ENCODE data around the gene NLRP3.

- TF ChIP-seq NFIX (CRISPR knock-in tag; IDR thresholded peaks at IDR 0.05; ENCODE audit: low read depth), result no peak
- TF ChIP-seq NR3C1 (CRISPR knock-in tag; IDR thresholded peaks at IDR 0.05), result no peak
- no peak for TF ChIP-seq ZFP30 (CRISPR knock-in tag; IDR thresholded peaks at IDR 0.05; ENCODE audit: borderline replicate concordance)
- TF ChIP-seq BHLHE40 (IDR thresholded peaks at IDR 0.05; ENCODE audit: low read length), result no peak
- no peak for TF ChIP-seq ZBTB33 (CRISPR knock-in tag; IDR thresholded peaks at IDR 0.05)
- no peak for TF ChIP-seq STAT6 (CRISPR knock-in tag; IDR thresholded peaks at IDR 0.05)
- no peak for TF ChIP-seq SNRNP70 (optimal IDR thresholded peaks at IDR 0.05; ENCODE audit: low read depth, low read length)
- TF ChIP-seq ZBTB43 (CRISPR knock-in tag; IDR thresholded peaks at IDR 0.05), result no peak
- TF ChIP-seq HOMEZ (CRISPR knock-in tag; IDR thresholded peaks at IDR 0.05), result no peak
- no peak for TF ChIP-seq IRF1 (CRISPR knock-in tag; IDR thresholded peaks at IDR 0.05; ENCODE audit: borderline replicate concordance)
- no peak for TF ChIP-seq VEZF1 (CRISPR knock-in tag; IDR thresholded peaks at IDR 0.05)
- no peak for TF ChIP-seq CTCF (IDR thresholded peaks at IDR 0.05 in 2 of 3, conservative IDR thresholded peaks at IDR 0.05 in 1 of 3; ENCODE audit: insufficient read depth in 2 of 3, low read depth in 1 of 3, low read length in 3 of 3)
- no peak for TF ChIP-seq ARHGAP35 (IDR thresholded peaks at IDR 0.05; ENCODE audit: partially characterized antibody)
Measured at GRCh38 chr1:247491328-247491727, 75.4 kb downstream of the NLRP3 start.

Measured in K562 (cell line).